ENCODE results near the gene ZAP70.
A peak's percentile ranks its signal among the peaks of the same experiment; 100 is the strongest.
"Not testable (repeated sequence)": the region's sequence is repeated elsewhere in the genome, so short reads cannot be mapped to it uniquely, and the experiment has no call there.

The ZAP70 gene

GRCh38 chr2:97713296-97714083 is at the start of gene ZAP70:
TSS of gene ZAP70 (plus strand) at chr2:97713576. CDS start at chr2:97724037, 10,461 bp downstream.
- no peak for DNase-seq

- no peak for DNase-seq
Measured at GRCh38 chr2:97663626-97663961, 49.8 kb upstream of the ZAP70 start.

- DNase-seq = peak; percentile 97
Measured at GRCh38 chr2:97663962-97664635, 49.3 kb upstream of the ZAP70 start, which contains the start of gene ACTR1B. TSS of gene ACTR1B (minus strand) at chr2:97664044. CDS start at chr2:97663890, 154 bp downstream.

- DNase-seq = peak; percentile 17
Measured at GRCh38 chr2:97664636-97664970, 48.8 kb upstream of the ZAP70 start.

GRCh38 chr2:97669448-97669847 is 43.9 kb upstream of the ZAP70 start, which contains the start of gene C2orf92:
TSS of gene C2orf92 (plus strand) at chr2:97669713. CDS start at chr2:97669789, 76 bp downstream.
- no peak for DNase-seq

GRCh38 chr2:97670471-97670870 is 42.9 kb upstream of the ZAP70 start:
- no peak for DNase-seq

GRCh38 chr2:97671526-97671925 is 41.9 kb upstream of the ZAP70 start:
- DNase-seq = no peak

GRCh38 chr2:97672606-97673140 is 40.7 kb upstream of the ZAP70 start:
- DNase-seq = not testable (repeated sequence)

GRCh38 chr2:97673182-97673914 is 40.0 kb upstream of the ZAP70 start:
- no peak for DNase-seq

GRCh38 chr2:97673915-97674283 is 39.5 kb upstream of the ZAP70 start:
- DNase-seq = peak; percentile 54

- no peak for DNase-seq
Measured at GRCh38 chr2:97675430-97676113, 37.8 kb upstream of the ZAP70 start.

GRCh38 chr2:97676620-97677019 is 36.8 kb upstream of the ZAP70 start:
- DNase-seq = no peak

- DNase-seq = no peak
Measured at GRCh38 chr2:97677480-97677879, 35.9 kb upstream of the ZAP70 start.

GRCh38 chr2:97678298-97678697 is 35.1 kb upstream of the ZAP70 start:
- no peak for DNase-seq

- DNase-seq = not testable (repeated sequence)
Measured at GRCh38 chr2:97687235-97687634, 26.1 kb upstream of the ZAP70 start.

- no peak for DNase-seq
Measured at GRCh38 chr2:97688062-97688827, 25.1 kb upstream of the ZAP70 start.

- no peak for DNase-seq
Measured at GRCh38 chr2:97691166-97691565, 22.2 kb upstream of the ZAP70 start.

GRCh38 chr2:97693476-97693875 is 19.9 kb upstream of the ZAP70 start:
- no peak for DNase-seq

GRCh38 chr2:97695744-97696143 is 17.6 kb upstream of the ZAP70 start:
- no peak for DNase-seq

GRCh38 chr2:97697252-97698235 is 15.8 kb upstream of the ZAP70 start:
- DNase-seq = peak; percentile 71

GRCh38 chr2:97698530-97698929 is 14.8 kb upstream of the ZAP70 start:
- no peak for DNase-seq

All from NCI-H774 (cell line).